Activated naive CD4-positive, alpha-beta T cell treated with anti-CD3 and anti-CD28 coated beads for 36 hours (primary cell): ENCODE results near the gene OR6K2. TPM values are rescaled to one million over a fixed set of nuclear protein-coding genes. Genes with fewer than 3 reads are reported as not detected.

Source experiments
- CTCF ChIA-PET: fragments of 350-600 bp; sonication (Branson Sonifier 250); formaldehyde crosslinking; loops from one replicate; lab custom pipeline; 2021; ENCODE audit warnings: antibody characterized with exemption; lab: Charles Lee
- DNase-seq: peaks from one replicate; pipeline ENCODE4 v3.0.0-alpha.2; 2020
- H3K27ac Mint-ChIP-seq: one replicate; pipeline ENCODE4 v1.8.0; 2021; ENCODE audit warnings: mild to moderate bottlenecking, mixed read lengths
- H3K27me3 Mint-ChIP-seq: one replicate; pipeline ENCODE4 v1.8.0; 2021; ENCODE audit warnings: low read depth, mixed read lengths
- H3K36me3 Mint-ChIP-seq: one replicate; pipeline ENCODE4 v1.8.0; 2021; ENCODE audit warnings: low read depth, mixed read lengths
- H3K4me1 Mint-ChIP-seq: one replicate; pipeline ENCODE4 v1.8.0; 2021; ENCODE audit warnings: low read depth, mixed read lengths
- H3K4me3 Mint-ChIP-seq: one replicate; pipeline ENCODE4 v1.8.0; 2021; ENCODE audit warnings: mild to moderate bottlenecking, moderate library complexity, mixed read lengths
- H3K9me3 Mint-ChIP-seq: one replicate; pipeline ENCODE4 v1.8.0; 2021; ENCODE audit warnings: mixed read lengths
- intact Hi-C: fragments of 100-400 bp; cut with micrococcal nuclease; formaldehyde crosslinking; loops from one replicate; pipeline ENCODE4 v1.15.1; 2023
- total RNA-seq, 2 experiments: library from RNA; stranded (reverse); gene quantifications; one replicate each; pipeline ENCODE4 v1.2.3, GENCODE V29; 2021

Gene OR6K2
- total RNA-seq, 2 experiments from 2014 or later: not detected

- Mint-ChIP-seq H3K9me3 (no peaks in the 10 kb centered on the region), H3K36me3 (no peaks in the 10 kb centered on the region), H3K27ac (no peak overlapping the region), H3K4me1 (no peaks in the 10 kb centered on the region), H3K4me3 (no peak overlapping the region), H3K27me3 (peaks cover 10% of the 10 kb centered on the region)
- DNase-seq: no peak
- CTCF ChIA-PET: no interaction called here
- intact Hi-C loops: no loop called here
These were observed 21.2 kb downstream of the OR6K2 start for GRCh38 chr1:158679289-158679688.

- Mint-ChIP-seq H3K9me3 (no peaks in the 10 kb centered on the region), H3K4me1 (no peaks in the 10 kb centered on the region), H3K36me3 (no peaks in the 10 kb centered on the region), H3K4me3 (no peak overlapping the region), H3K27ac (no peak overlapping the region), H3K27me3 (peaks cover 4% of the 10 kb centered on the region)
- DNase-seq: no peak
- intact Hi-C loops: no loop called here
- CTCF ChIA-PET: no interaction called here
These were observed 24.7 kb downstream of the OR6K2 start for GRCh38 chr1:158675563-158676323.

GRCh38 chr1:158674302-158674701 is 26.1 kb downstream of the OR6K2 start:
- CTCF ChIA-PET: no interaction called here
- no peak overlapping the region for H3K27ac Mint-ChIP-seq

GRCh38 chr1:158666037-158666436 is 34.4 kb downstream of the OR6K2 start:
- Mint-ChIP-seq H3K4me3 (no peak overlapping the region), H3K27me3 (peaks cover 7% of the 10 kb centered on the region), H3K36me3 (no peaks in the 10 kb centered on the region), H3K9me3 (no peaks in the 10 kb centered on the region), H3K4me1 (no peaks in the 10 kb centered on the region), H3K27ac (no peak overlapping the region)
- DNase-seq: no peak
- intact Hi-C loops: no loop called here
- CTCF ChIA-PET: no interaction called here

More at GRCh38 chr1:158674302-158674701, 26.1 kb downstream of the OR6K2 start:
- H3K27me3 Mint-ChIP-seq: peaks cover 4% of the 10 kb centered on the region
- no peaks in the 10 kb centered on the region for H3K9me3 Mint-ChIP-seq
- intact Hi-C loops: no loop called here
- no peak for DNase-seq
- no peaks in the 10 kb centered on the region for H3K36me3 Mint-ChIP-seq
- no peak overlapping the region for H3K4me3 Mint-ChIP-seq
- H3K4me1 Mint-ChIP-seq: no peaks in the 10 kb centered on the region

- intact Hi-C loops: loop anchor here (5.0 to 10.0 kb wide), 2 partner anchors 343 to 420 kb away; partner anchors contain the start of gene AIM2
These were observed 45.9 kb downstream of the OR6K2 start for GRCh38 chr1:158654571-158654970.

GRCh38 chr1:158654086-158654485 is 46.4 kb downstream of the OR6K2 start:
- no peak for DNase-seq

More at GRCh38 chr1:158654571-158654970, 45.9 kb downstream of the OR6K2 start:
- Mint-ChIP-seq H3K36me3 (no peaks in the 10 kb centered on the region), H3K27me3 (peaks cover 3% of the 10 kb centered on the region), H3K27ac (no peak overlapping the region), H3K9me3 (no peaks in the 10 kb centered on the region), H3K4me1 (peaks cover 5% of the 10 kb centered on the region), H3K4me3 (no peak overlapping the region)
- no peak for DNase-seq
- CTCF ChIA-PET: no interaction called here

GRCh38 chr1:158652721-158653334 is 47.6 kb downstream of the OR6K2 start:
- no peak overlapping the region for H3K4me3 Mint-ChIP-seq
- H3K9me3 Mint-ChIP-seq: no peaks in the 10 kb centered on the region
- H3K27me3 Mint-ChIP-seq: peaks cover 3% of the 10 kb centered on the region
- no peaks in the 10 kb centered on the region for H3K36me3 Mint-ChIP-seq
- peaks cover 5% of the 10 kb centered on the region for H3K4me1 Mint-ChIP-seq
- H3K27ac Mint-ChIP-seq: no peak overlapping the region
- no peak for DNase-seq
- intact Hi-C loops: loop anchor here (5.0 to 10.0 kb wide), 2 partner anchors 344 to 422 kb away; partner anchors contain the start of gene AIM2
- CTCF ChIA-PET: no interaction called here

More at GRCh38 chr1:158654086-158654485, 46.4 kb downstream of the OR6K2 start:
- Mint-ChIP-seq H3K9me3 (no peaks in the 10 kb centered on the region), H3K4me1 (peaks cover 5% of the 10 kb centered on the region), H3K4me3 (no peak overlapping the region), H3K27me3 (peaks cover 3% of the 10 kb centered on the region), H3K27ac (no peak overlapping the region), H3K36me3 (no peaks in the 10 kb centered on the region)
- CTCF ChIA-PET: no interaction called here
- intact Hi-C loops: loop anchor here (5.0 to 10.0 kb wide), 2 partner anchors 343 to 421 kb away; partner anchors contain the start of gene AIM2

Other genes starting within 250 kb of the OR6K2 start
- not detected for gene OR10K1, start 238.8 kb downstream of the OR6K2 start, total RNA-seq
- gene OR10R2, start 228.4 kb downstream of the OR6K2 start, total RNA-seq: not detected
- not detected for gene OR6Y1, start 146.2 kb downstream of the OR6K2 start, total RNA-seq
- gene OR6P1, start 130.1 kb downstream of the OR6K2 start, total RNA-seq: not detected
- not detected for gene OR10X1, start 120.8 kb downstream of the OR6K2 start, total RNA-seq
- gene OR10Z1, start 95.4 kb downstream of the OR6K2 start, total RNA-seq: not detected
- gene SPTA1, start 13.9 kb downstream of the OR6K2 start, total RNA-seq: not detected
- gene OR6K3, start 20.1 kb upstream of the OR6K2 start, total RNA-seq: not detected
- gene OR6K6, start 54.1 kb upstream of the OR6K2 start, total RNA-seq: not detected
- gene OR6N1, start 71.5 kb upstream of the OR6K2 start, total RNA-seq: not detected
- not detected for gene OR6N2, start 80.6 kb upstream of the OR6K2 start, total RNA-seq
- gene MNDA, start 130.7 kb upstream of the OR6K2 start, total RNA-seq: not detected
- 1 to 10 TPM; 4.1 to 4.4 TPM for gene PYHIN1, start 230.9 kb upstream of the OR6K2 start, total RNA-seq